ENCODE data around the gene CLTCL1.

The CLTCL1 gene

DNA sequence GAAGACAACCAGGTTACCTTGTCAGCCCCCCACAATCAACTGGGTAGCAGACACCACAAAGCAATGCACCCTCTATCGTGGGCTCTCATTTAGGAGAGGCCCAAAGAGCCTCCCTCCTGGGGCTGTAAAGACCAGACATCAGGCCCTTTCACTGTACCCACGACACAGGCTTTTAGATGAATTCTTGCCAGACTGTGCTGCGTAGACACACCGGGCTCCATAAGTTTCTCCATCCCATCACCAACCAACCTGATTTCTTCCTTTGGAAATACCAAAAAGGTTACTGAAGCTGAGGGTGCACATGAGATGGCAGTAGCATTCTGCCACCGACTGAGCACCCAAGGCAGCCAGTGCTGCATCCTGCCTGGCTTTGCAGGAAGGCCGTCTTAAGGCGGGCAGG, 66.5 kb downstream of the CLTCL1 start:
- Histone ChIP-seq H3K36me3 (replicated peaks) (peaks cover 36% of the 10 kb centered on the region), H3K27ac (no peak overlapping the region), H3K27me3 (replicated peaks) (no peaks in the 10 kb centered on the region), H3K4me3 (ENCODE audit: low read depth, low read length) (no peak overlapping the region)
- DNase-seq = no peak
- TF ChIP-seq, protein P1, sequence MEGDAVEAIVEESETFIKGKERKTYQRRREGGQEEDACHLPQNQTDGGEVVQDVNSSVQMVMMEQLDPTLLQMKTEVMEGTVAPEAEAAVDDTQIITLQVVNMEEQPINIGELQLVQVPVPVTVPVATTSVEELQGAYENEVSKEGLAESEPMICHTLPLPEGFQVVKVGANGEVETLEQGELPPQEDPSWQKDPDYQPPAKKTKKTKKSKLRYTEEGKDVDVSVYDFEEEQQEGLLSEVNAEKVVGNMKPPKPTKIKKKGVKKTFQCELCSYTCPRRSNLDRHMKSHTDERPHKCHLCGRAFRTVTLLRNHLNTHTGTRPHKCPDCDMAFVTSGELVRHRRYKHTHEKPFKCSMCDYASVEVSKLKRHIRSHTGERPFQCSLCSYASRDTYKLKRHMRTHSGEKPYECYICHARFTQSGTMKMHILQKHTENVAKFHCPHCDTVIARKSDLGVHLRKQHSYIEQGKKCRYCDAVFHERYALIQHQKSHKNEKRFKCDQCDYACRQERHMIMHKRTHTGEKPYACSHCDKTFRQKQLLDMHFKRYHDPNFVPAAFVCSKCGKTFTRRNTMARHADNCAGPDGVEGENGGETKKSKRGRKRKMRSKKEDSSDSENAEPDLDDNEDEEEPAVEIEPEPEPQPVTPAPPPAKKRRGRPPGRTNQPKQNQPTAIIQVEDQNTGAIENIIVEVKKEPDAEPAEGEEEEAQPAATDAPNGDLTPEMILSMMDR (IDR thresholded peaks at IDR 0.05; ENCODE audit: low read depth, low read length, missing control alignments) = no peak
- in situ Hi-C loops (cut with HindIII; ENCODE audit: low pct_ligation_motif_present, low sequenced_read_pairs) = no loop called here

- H3K4me3 ChIP-seq (ENCODE audit: low read depth, low read length) = no peak overlapping the region
- no peak overlapping the region for H3K27ac ChIP-seq
- TF ChIP-seq, protein P1 (IDR thresholded peaks at IDR 0.05; ENCODE audit: low read depth, low read length, missing control alignments) = no peak
- H3K36me3 ChIP-seq (replicated peaks) = peaks cover 40% of the 10 kb centered on the region
- DNase-seq = no peak
- in situ Hi-C loops (cut with HindIII; ENCODE audit: low pct_ligation_motif_present, low sequenced_read_pairs) = no loop called here
- H3K27me3 ChIP-seq (replicated peaks) = no peaks in the 10 kb centered on the region
Observed at GRCh38 chr22:19224557-19224956, 67.0 kb downstream of the CLTCL1 start.

DNA sequence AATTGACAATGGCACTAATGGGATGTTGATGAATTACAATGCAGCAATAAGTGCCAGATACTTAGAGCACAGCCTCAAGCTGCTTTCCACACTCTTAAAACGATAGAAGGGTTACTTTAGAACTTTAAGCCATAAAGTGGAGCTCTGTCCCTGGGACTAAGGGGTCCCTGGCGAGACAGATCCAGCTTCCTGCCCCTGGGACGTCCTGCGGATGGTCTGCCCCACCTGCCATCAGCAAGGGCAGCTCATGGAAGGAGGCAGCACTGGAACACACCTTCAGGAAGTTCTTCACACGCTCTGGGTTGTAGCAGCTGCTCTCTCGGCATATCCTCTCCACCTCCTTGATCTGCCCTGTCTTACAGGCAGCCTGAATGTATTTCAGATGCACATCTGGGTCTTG, 67.9 kb downstream of the CLTCL1 start:
- DNase-seq = no peak
- in situ Hi-C loops (cut with HindIII; ENCODE audit: low pct_ligation_motif_present, low sequenced_read_pairs) = no loop called here
- Histone ChIP-seq H3K36me3 (replicated peaks) (peaks cover 40% of the 10 kb centered on the region), H3K4me3 (ENCODE audit: low read depth, low read length) (no peak overlapping the region), H3K27ac (no peak overlapping the region), H3K27me3 (replicated peaks) (no peaks in the 10 kb centered on the region)
- TF ChIP-seq, protein P1 (IDR thresholded peaks at IDR 0.05; ENCODE audit: low read depth, low read length, missing control alignments) = no peak

DNA sequence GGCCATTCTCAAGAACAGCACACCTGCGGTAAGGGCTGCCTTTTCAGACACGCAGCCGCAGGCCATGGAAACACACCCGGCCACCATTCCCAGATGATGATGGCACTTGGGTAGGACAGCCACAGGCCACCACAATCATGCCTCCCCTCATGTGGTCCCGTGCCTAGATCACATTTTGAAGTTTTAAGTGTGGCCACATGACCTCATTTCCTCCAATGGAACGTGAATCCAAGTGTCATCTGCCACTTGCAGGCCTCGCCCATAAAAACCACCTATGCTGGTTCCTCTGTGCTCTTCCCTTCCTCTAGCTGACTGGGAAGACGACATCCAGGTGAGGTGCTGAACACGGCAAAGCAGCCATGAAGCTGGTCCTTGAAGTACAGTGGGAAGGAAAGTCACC, 68.4 kb downstream of the CLTCL1 start:
- no peak overlapping the region for H3K27ac ChIP-seq
- TF ChIP-seq, protein P1 (IDR thresholded peaks at IDR 0.05; ENCODE audit: low read depth, low read length, missing control alignments) = no peak
- H3K4me3 ChIP-seq (ENCODE audit: low read depth, low read length) = no peak overlapping the region
- no peak for DNase-seq
- no peaks in the 10 kb centered on the region for H3K27me3 ChIP-seq (replicated peaks)
- H3K36me3 ChIP-seq (replicated peaks) = peaks cover 40% of the 10 kb centered on the region
- in situ Hi-C loops (cut with HindIII; ENCODE audit: low pct_ligation_motif_present, low sequenced_read_pairs) = no loop called here

DNA sequence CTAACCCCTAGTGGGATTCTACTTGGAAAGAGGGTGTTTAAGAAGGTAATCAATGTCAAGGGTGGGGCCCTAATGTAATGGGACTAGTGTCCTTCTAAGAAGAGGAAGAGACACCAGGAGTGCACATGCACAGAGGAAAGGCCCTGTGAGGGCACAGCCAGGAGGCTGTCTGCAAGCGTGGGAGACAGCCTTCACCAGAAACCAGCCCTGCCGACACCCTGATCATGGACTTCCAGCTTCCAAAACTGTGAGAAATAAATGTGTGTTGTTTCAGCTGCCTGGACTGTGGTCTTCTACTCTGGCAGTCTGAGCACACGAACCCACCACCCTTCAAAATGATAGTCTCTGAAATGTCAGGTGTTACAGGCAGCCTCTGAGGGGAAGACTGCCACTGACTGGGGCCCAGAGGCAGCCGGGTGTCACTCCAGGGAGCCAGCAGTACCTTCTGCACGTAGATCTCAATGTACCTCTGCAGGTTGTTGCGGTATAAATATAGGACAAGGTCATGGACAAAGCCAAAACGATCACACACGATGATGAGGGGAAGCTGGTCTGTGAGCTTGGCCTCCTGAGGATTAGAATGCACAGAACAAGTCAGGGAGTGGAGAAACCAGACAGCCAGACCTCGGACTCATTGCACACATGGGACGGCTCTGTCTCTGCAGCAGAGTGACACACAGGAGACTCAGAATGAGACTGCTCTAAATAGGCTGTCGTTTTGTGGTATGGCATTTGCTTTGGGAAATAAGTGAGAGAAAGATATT, 69.1 kb downstream of the CLTCL1 start:
- H3K36me3 ChIP-seq (replicated peaks) = peaks cover 40% of the 10 kb centered on the region
- no peak overlapping the region for H3K4me3 ChIP-seq (ENCODE audit: low read depth, low read length)
- no peak for DNase-seq
- H3K27me3 ChIP-seq (replicated peaks) = no peaks in the 10 kb centered on the region
- in situ Hi-C loops (cut with HindIII; ENCODE audit: low pct_ligation_motif_present, low sequenced_read_pairs) = no loop called here
- TF ChIP-seq, protein P1 (IDR thresholded peaks at IDR 0.05; ENCODE audit: low read depth, low read length, missing control alignments) = no peak
- no peak overlapping the region for H3K27ac ChIP-seq

- H3K27ac ChIP-seq = no peak overlapping the region
- DNase-seq = no peak
- no peak overlapping the region for H3K4me3 ChIP-seq (ENCODE audit: low read depth, low read length)
- TF ChIP-seq, protein P1 (IDR thresholded peaks at IDR 0.05; ENCODE audit: low read depth, low read length, missing control alignments) = no peak
- H3K36me3 ChIP-seq (replicated peaks) = peaks cover 35% of the 10 kb centered on the region
- no peaks in the 10 kb centered on the region for H3K27me3 ChIP-seq (replicated peaks)
- in situ Hi-C loops (cut with HindIII; ENCODE audit: low pct_ligation_motif_present, low sequenced_read_pairs) = no loop called here
Observed at GRCh38 chr22:19220867-19221266, 70.7 kb downstream of the CLTCL1 start.
